K562 (cell line): ENCODE results near the gene SH3BP4.

Experiments
- ADNP ChIP-seq: fragments of 200-800 bp; sonication (Bioruptor generic); IDR thresholded peaks from 2 replicates; pipeline ENCODE4 v1.6.1; 2016; ENCODE audit warnings: missing genetic modification characterization, missing compliant biosample characterization
- CHD2 ChIP-seq: IDR thresholded peaks from 2 replicates; pipeline ENCODE4 v1.6.1; 2011; ENCODE audit warnings: low read depth, low read length
- FOXJ2 ChIP-seq: fragments of 200-800 bp; sonication (Bioruptor generic); IDR thresholded peaks from 2 replicates; pipeline ENCODE4 v1.6.1; 2016; ENCODE audit warnings: missing genetic modification characterization, missing compliant biosample characterization
- MAFK ChIP-seq: IDR thresholded peaks from 2 replicates; pipeline ENCODE4 v1.6.1; 2011; ENCODE audit warnings: low read length, improper control_type of control experiment
- RBFOX2 ChIP-seq: fragments of 200-400 bp; formaldehyde crosslinking; IDR thresholded peaks from 2 replicates; pipeline ENCODE4 v1.6.1; 2017; ENCODE audit warnings: low read depth, mild to moderate bottlenecking, low read length, moderate library complexity
- SMAD3 ChIP-seq: fragments of 450-650 bp; formaldehyde crosslinking; conservative IDR thresholded peaks from 2 replicates; pipeline ENCODE4 v1.4.0; 2020; ENCODE audit warnings: mild to moderate bottlenecking
- SRSF9 ChIP-seq: fragments of 200-400 bp; formaldehyde crosslinking; IDR thresholded peaks from 2 replicates; pipeline ENCODE4 v1.6.1; 2017; ENCODE audit warnings: low read depth, low read length, borderline replicate concordance
- TF ChIP-seq, protein P1 (sequence below): sonication (generic); formaldehyde crosslinking; IDR thresholded peaks from 2 replicates; pipeline ENCODE4 v1.8.1; 2023; ENCODE audit warnings: mild to moderate bottlenecking, missing genetic modification reagents
- TF ChIP-seq, protein P2 (sequence below): fragments of 450-650 bp; formaldehyde crosslinking; IDR thresholded peaks from 2 replicates; pipeline ENCODE4 v1.4.0; 2022; ENCODE audit warnings: missing genetic modification characterization
- TF ChIP-seq, protein P3 (sequence below), 3 experiments: IDR thresholded peaks in 2 of 3; conservative IDR thresholded peaks in 1 of 3; 2 replicates each; pipeline ENCODE4 v1.5.1; 2011 to 2012; ENCODE audit warnings: low read length in 3 of 3, mild to moderate bottlenecking in 3 of 3, control low read depth in 2 of 3, improper control_type of control experiment in 1 of 3, inconsistent platforms in 1 of 3, low read depth in 1 of 3, mixed read lengths in 1 of 3, moderate library complexity in 1 of 3; ENCODE audit not compliant: insufficient read depth in 2 of 3

DNA sequence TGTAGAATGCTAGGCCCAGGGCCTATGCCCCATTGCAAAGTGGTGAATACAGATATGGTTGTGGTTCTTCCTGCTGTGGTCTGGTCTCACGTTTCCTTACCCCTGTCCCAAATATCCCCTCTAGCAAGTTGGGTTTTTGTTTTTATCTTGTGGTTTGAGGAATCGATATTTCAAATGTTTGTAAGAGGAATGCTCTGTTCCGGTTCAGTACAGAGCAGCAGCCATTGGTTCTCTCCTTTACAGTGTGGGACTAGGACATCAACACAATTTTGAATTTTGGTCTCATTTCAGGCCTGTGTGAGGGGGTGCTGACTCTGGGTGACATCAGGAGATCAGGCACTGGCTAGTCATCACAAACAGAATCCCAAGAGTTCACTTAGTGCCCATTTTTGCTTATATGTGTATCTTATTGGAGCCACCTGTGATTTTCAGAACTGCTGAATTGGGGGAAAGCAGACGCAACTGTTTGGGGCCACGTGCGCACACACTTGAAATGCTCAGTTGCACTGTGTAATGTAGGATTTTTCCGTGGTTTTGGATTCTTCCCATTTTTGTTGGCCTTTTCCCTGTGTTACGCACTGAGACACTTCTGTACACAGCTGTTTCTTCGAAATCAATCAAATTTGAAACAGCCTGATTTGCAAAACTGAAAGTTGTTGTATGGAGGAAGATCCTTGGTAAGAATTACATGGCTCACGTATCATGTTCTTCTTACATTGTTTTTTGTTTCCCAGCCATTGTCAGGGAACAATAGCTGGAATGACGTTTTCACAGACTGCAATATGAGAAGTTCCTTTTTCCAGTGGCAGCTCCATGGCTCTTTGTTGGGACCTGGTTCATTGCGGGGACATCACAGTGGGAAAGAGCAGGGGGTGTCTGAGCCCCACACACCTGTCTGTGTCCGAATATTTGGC is 8.6 kb downstream of the SH3BP4 start:
- TF ChIP-seq SMAD3 (no peak), FOXJ2 (tag) (no peak), SRSF9 (no peak), CHD2 (no peak), ADNP (tag) (no peak), RBFOX2 (no peak), MAFK (no peak)
- TF ChIP-seq, protein P1, sequence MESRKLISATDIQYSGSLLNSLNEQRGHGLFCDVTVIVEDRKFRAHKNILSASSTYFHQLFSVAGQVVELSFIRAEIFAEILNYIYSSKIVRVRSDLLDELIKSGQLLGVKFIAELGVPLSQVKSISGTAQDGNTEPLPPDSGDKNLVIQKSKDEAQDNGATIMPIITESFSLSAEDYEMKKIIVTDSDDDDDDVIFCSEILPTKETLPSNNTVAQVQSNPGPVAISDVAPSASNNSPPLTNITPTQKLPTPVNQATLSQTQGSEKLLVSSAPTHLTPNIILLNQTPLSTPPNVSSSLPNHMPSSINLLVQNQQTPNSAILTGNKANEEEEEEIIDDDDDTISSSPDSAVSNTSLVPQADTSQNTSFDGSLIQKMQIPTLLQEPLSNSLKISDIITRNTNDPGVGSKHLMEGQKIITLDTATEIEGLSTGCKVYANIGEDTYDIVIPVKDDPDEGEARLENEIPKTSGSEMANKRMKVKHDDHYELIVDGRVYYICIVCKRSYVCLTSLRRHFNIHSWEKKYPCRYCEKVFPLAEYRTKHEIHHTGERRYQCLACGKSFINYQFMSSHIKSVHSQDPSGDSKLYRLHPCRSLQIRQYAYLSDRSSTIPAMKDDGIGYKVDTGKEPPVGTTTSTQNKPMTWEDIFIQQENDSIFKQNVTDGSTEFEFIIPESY, result no peak
- TF ChIP-seq, protein P2, sequence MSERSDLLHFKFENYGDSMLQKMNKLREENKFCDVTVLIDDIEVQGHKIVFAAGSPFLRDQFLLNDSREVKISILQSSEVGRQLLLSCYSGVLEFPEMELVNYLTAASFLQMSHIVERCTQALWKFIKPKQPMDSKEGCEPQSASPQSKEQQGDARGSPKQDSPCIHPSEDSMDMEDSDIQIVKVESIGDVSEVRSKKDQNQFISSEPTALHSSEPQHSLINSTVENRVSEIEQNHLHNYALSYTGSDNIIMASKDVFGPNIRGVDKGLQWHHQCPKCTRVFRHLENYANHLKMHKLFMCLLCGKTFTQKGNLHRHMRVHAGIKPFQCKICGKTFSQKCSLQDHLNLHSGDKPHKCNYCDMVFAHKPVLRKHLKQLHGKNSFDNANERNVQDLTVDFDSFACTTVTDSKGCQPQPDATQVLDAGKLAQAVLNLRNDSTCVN, result no peak
- TF ChIP-seq, protein P3, sequence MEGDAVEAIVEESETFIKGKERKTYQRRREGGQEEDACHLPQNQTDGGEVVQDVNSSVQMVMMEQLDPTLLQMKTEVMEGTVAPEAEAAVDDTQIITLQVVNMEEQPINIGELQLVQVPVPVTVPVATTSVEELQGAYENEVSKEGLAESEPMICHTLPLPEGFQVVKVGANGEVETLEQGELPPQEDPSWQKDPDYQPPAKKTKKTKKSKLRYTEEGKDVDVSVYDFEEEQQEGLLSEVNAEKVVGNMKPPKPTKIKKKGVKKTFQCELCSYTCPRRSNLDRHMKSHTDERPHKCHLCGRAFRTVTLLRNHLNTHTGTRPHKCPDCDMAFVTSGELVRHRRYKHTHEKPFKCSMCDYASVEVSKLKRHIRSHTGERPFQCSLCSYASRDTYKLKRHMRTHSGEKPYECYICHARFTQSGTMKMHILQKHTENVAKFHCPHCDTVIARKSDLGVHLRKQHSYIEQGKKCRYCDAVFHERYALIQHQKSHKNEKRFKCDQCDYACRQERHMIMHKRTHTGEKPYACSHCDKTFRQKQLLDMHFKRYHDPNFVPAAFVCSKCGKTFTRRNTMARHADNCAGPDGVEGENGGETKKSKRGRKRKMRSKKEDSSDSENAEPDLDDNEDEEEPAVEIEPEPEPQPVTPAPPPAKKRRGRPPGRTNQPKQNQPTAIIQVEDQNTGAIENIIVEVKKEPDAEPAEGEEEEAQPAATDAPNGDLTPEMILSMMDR (IDR thresholded peaks at IDR 0.05 in 2 of 3, conservative IDR thresholded peaks at IDR 0.05 in 1 of 3; ENCODE audit: insufficient read depth in 2 of 3, low read depth in 1 of 3, low read length in 3 of 3), result no peak
